ENCODE data around the gene FAM83D.

The FAM83D gene

GRCh38 chr20:38962044-38962927 lies 36.1 kb downstream of the FAM83D start, which contains the start of gene DHX35:
Gene DHX35, plus strand, starts transcription at chr20:38962344. Its CDS starts 24 bp downstream, at chr20:38962368.
- Histone ChIP-seq H3K36me3 (ENCODE audit: control insufficient read depth, insufficient read depth, low read length) (no peaks in the 10 kb centered on the region), H3K27ac (ENCODE audit: insufficient read depth, low read depth, low read length, poor library complexity, severe bottlenecking) (peak within 1 kb of the TSS; percentile 89), H3K4me1 (ENCODE audit: control insufficient read depth, insufficient read depth, low read length) (peaks cover 13% of the 10 kb centered on the region), H3K4me3 (ENCODE audit: insufficient read depth, low read depth, low read length) (peak within 1 kb of the TSS; percentile 96), H3K27me3 (ENCODE audit: control insufficient read depth, insufficient read depth, low read length, poor library complexity, severe bottlenecking) (no peaks in the 10 kb centered on the region), H3K9me3 (ENCODE audit: control insufficient read depth, low read length) (no peaks in the 10 kb centered on the region)
- WGBS, 2 experiments = 0% methylated on average over 70 of the region's 70 CpGs

- peak overlapping the region; percentile 96 for H3K4me3 ChIP-seq (ENCODE audit: insufficient read depth, low read depth, low read length)
- no peaks in the 10 kb centered on the region for H3K36me3 ChIP-seq (ENCODE audit: control insufficient read depth, insufficient read depth, low read length)
- H3K27ac ChIP-seq (ENCODE audit: insufficient read depth, low read depth, low read length, poor library complexity, severe bottlenecking) = no peak overlapping the region
- H3K4me1 ChIP-seq (ENCODE audit: control insufficient read depth, insufficient read depth, low read length) = peaks cover 13% of the 10 kb centered on the region
- 16 to 21% methylated on average over 5 of the region's 5 CpGs for WGBS, 2 experiments
- H3K9me3 ChIP-seq (ENCODE audit: control insufficient read depth, low read length) = no peaks in the 10 kb centered on the region
- H3K27me3 ChIP-seq (ENCODE audit: control insufficient read depth, insufficient read depth, low read length, poor library complexity, severe bottlenecking) = no peaks in the 10 kb centered on the region
Measured at GRCh38 chr20:38962928-38963401, 36.7 kb downstream of the FAM83D start.

DNA sequence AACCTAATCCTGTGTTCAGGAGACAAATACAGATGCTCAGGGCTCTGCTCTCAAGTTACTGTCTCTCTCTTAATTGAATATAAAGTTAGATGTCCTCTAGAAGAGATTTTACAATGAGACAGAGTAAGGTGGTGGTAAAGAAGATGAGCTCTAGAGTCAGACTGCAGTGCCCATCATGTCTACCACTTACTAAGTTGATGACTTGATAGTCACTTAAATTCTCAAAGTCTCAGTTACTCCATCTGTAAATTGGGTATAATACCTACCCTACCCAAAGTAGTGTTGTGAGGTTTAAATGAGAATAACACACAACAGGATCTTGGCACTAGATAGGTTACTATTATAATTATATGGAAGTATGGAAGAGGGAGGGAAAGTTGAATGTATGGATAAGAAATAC lies 37.5 kb downstream of the FAM83D start:
- no peaks in the 10 kb centered on the region for H3K9me3 ChIP-seq (ENCODE audit: control insufficient read depth, low read length)
- no peaks in the 10 kb centered on the region for H3K36me3 ChIP-seq (ENCODE audit: control insufficient read depth, insufficient read depth, low read length)
- no peak overlapping the region for H3K27ac ChIP-seq (ENCODE audit: insufficient read depth, low read depth, low read length, poor library complexity, severe bottlenecking)
- no peak overlapping the region for H3K4me3 ChIP-seq (ENCODE audit: insufficient read depth, low read depth, low read length)
- H3K27me3 ChIP-seq (ENCODE audit: control insufficient read depth, insufficient read depth, low read length, poor library complexity, severe bottlenecking) = no peaks in the 10 kb centered on the region
- peaks cover 13% of the 10 kb centered on the region for H3K4me1 ChIP-seq (ENCODE audit: control insufficient read depth, insufficient read depth, low read length)

DNA sequence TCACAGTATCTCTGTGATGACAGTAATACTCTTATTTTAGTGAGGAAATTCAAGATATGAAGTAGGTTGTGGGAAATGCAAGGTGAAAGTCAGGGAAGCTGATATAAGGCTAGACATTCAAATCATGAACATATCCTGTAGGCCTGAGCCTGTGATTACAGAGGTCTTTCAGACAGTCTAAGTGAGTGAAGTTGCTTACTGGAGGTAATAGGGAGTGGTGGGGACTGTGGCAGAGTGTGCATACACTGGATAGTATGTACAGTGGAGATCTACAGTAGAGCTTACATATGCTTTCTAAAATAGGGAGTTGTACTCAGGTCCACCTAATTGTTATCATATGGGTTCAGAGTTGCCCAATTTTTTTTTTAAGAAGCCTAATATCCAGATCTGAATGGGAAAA lies 39.0 kb downstream of the FAM83D start:
- no peak overlapping the region for H3K4me3 ChIP-seq (ENCODE audit: insufficient read depth, low read depth, low read length)
- peaks cover 7% of the 10 kb centered on the region for H3K36me3 ChIP-seq (ENCODE audit: control insufficient read depth, insufficient read depth, low read length)
- H3K27ac ChIP-seq (ENCODE audit: insufficient read depth, low read depth, low read length, poor library complexity, severe bottlenecking) = no peak overlapping the region
- H3K27me3 ChIP-seq (ENCODE audit: control insufficient read depth, insufficient read depth, low read length, poor library complexity, severe bottlenecking) = no peaks in the 10 kb centered on the region
- H3K4me1 ChIP-seq (ENCODE audit: control insufficient read depth, insufficient read depth, low read length) = peaks cover 13% of the 10 kb centered on the region
- no peaks in the 10 kb centered on the region for H3K9me3 ChIP-seq (ENCODE audit: control insufficient read depth, low read length)

GRCh38 chr20:38968090-38968489 lies 41.9 kb downstream of the FAM83D start:
- Histone ChIP-seq H3K36me3 (ENCODE audit: control insufficient read depth, insufficient read depth, low read length) (peaks cover 16% of the 10 kb centered on the region), H3K4me3 (ENCODE audit: insufficient read depth, low read depth, low read length) (no peak overlapping the region), H3K9me3 (ENCODE audit: control insufficient read depth, low read length) (no peaks in the 10 kb centered on the region), H3K27ac (ENCODE audit: insufficient read depth, low read depth, low read length, poor library complexity, severe bottlenecking) (no peak overlapping the region), H3K27me3 (ENCODE audit: control insufficient read depth, insufficient read depth, low read length, poor library complexity, severe bottlenecking) (no peaks in the 10 kb centered on the region), H3K4me1 (ENCODE audit: control insufficient read depth, insufficient read depth, low read length) (peaks cover 6% of the 10 kb centered on the region)
- 96% methylated on average over 6 of the region's 6 CpGs for WGBS, 2 experiments

DNA sequence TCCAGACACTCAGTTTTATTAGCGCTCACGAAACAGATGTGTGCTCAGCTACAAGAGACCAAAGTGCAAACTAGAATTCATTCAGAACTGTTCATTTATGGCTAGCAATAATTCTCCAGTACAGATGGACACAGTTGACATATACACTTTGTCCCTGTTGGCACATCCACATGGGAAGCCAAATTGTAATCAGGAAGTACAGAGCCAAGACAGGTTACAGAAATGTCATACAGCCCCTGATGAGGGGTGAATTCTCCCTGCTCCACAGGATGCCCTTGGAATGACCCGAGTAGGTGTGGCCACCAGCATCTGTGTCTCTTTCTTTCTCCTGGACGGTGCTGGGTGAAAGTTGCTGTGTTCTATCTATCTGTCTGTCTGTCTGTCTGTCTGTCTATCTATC lies 43.5 kb downstream of the FAM83D start:
- Histone ChIP-seq H3K9me3 (ENCODE audit: control insufficient read depth, low read length) (no peaks in the 10 kb centered on the region), H3K27ac (ENCODE audit: insufficient read depth, low read depth, low read length, poor library complexity, severe bottlenecking) (no peak overlapping the region), H3K4me1 (ENCODE audit: control insufficient read depth, insufficient read depth, low read length) (peaks cover 6% of the 10 kb centered on the region), H3K27me3 (ENCODE audit: control insufficient read depth, insufficient read depth, low read length, poor library complexity, severe bottlenecking) (no peaks in the 10 kb centered on the region), H3K36me3 (ENCODE audit: control insufficient read depth, insufficient read depth, low read length) (peaks cover 16% of the 10 kb centered on the region), H3K4me3 (ENCODE audit: insufficient read depth, low read depth, low read length) (no peak overlapping the region)
- 92 to 95% methylated on average over 4 of the region's 4 CpGs for WGBS, 2 experiments

- H3K27ac ChIP-seq (ENCODE audit: insufficient read depth, low read depth, low read length, poor library complexity, severe bottlenecking) = no peak overlapping the region
- 94 to 100% methylated on average over 1 of the region's 1 CpG for WGBS, 2 experiments
- peaks cover 6% of the 10 kb centered on the region for H3K4me1 ChIP-seq (ENCODE audit: control insufficient read depth, insufficient read depth, low read length)
- H3K9me3 ChIP-seq (ENCODE audit: control insufficient read depth, low read length) = no peaks in the 10 kb centered on the region
- peaks cover 16% of the 10 kb centered on the region for H3K36me3 ChIP-seq (ENCODE audit: control insufficient read depth, insufficient read depth, low read length)
- no peak overlapping the region for H3K4me3 ChIP-seq (ENCODE audit: insufficient read depth, low read depth, low read length)
- H3K27me3 ChIP-seq (ENCODE audit: control insufficient read depth, insufficient read depth, low read length, poor library complexity, severe bottlenecking) = no peaks in the 10 kb centered on the region
Measured at GRCh38 chr20:38970302-38970701, 44.1 kb downstream of the FAM83D start.

GRCh38 chr20:38973107-38973506 lies 46.9 kb downstream of the FAM83D start:
- Histone ChIP-seq H3K27me3 (ENCODE audit: control insufficient read depth, insufficient read depth, low read length, poor library complexity, severe bottlenecking) (no peaks in the 10 kb centered on the region), H3K27ac (ENCODE audit: insufficient read depth, low read depth, low read length, poor library complexity, severe bottlenecking) (no peak overlapping the region), H3K36me3 (ENCODE audit: control insufficient read depth, insufficient read depth, low read length) (peaks cover 16% of the 10 kb centered on the region), H3K4me3 (ENCODE audit: insufficient read depth, low read depth, low read length) (no peak overlapping the region), H3K9me3 (ENCODE audit: control insufficient read depth, low read length) (no peaks in the 10 kb centered on the region), H3K4me1 (ENCODE audit: control insufficient read depth, insufficient read depth, low read length) (no peaks in the 10 kb centered on the region)

DNA sequence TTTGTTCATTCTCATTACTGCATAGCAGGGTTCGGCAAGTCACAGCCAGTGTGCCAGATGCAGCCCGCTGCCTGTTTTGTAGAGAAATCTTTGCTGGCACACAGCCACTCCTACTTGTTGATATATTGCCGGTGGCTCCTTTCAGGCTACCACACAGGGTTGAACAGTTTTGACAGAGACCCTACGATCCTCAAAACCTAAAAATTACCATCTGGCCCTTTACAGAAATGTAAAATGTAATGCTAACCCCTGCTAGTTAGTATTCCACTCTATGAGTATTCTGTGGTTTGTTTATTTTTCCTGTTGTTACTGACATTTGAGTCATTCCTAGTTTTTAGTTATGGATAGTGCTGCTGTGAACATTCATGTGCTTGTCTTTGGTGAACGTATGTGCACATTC lies 47.4 kb downstream of the FAM83D start:
- Histone ChIP-seq H3K27me3 (ENCODE audit: control insufficient read depth, insufficient read depth, low read length, poor library complexity, severe bottlenecking) (no peaks in the 10 kb centered on the region), H3K27ac (ENCODE audit: insufficient read depth, low read depth, low read length, poor library complexity, severe bottlenecking) (no peak overlapping the region), H3K36me3 (ENCODE audit: control insufficient read depth, insufficient read depth, low read length) (peaks cover 16% of the 10 kb centered on the region), H3K9me3 (ENCODE audit: control insufficient read depth, low read length) (no peaks in the 10 kb centered on the region), H3K4me3 (ENCODE audit: insufficient read depth, low read depth, low read length) (no peak overlapping the region), H3K4me1 (ENCODE audit: control insufficient read depth, insufficient read depth, low read length) (no peaks in the 10 kb centered on the region)
- WGBS, 2 experiments = 96 to 98% methylated on average over 5 of the region's 5 CpGs

GRCh38 chr20:38975539-38976120 lies 49.4 kb downstream of the FAM83D start:
- H3K36me3 ChIP-seq (ENCODE audit: control insufficient read depth, insufficient read depth, low read length) = peaks cover 6% of the 10 kb centered on the region
- no peaks in the 10 kb centered on the region for H3K27me3 ChIP-seq (ENCODE audit: control insufficient read depth, insufficient read depth, low read length, poor library complexity, severe bottlenecking)
- no peaks in the 10 kb centered on the region for H3K9me3 ChIP-seq (ENCODE audit: control insufficient read depth, low read length)
- no peaks in the 10 kb centered on the region for H3K4me1 ChIP-seq (ENCODE audit: control insufficient read depth, insufficient read depth, low read length)
- H3K4me3 ChIP-seq (ENCODE audit: insufficient read depth, low read depth, low read length) = no peak overlapping the region
- 90 to 96% methylated on average over 2 of the region's 2 CpGs for WGBS, 2 experiments
- no peak overlapping the region for H3K27ac ChIP-seq (ENCODE audit: insufficient read depth, low read depth, low read length, poor library complexity, severe bottlenecking)
